Measurements from ENCODE around the gene SLC12A9.

DNA sequence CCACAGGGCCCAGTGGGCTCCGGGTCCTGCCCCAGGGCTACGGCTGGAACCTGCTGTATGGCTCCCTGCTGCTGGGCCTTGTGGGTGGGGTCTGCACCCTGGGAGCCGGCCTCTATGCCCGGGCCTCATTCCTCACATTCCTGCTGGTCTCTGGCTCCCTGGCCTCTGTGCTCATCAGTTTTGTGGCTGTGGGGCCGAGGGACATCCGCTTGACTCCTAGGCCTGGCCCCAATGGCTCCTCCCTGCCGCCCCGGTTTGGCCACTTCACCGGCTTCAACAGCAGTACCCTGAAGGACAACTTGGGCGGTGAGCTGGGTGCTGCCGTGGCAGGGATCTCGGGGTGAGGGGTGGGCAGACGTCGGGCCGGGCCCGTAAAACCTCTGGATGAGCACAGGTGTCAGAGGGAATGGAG is 4.4 kb downstream of the SLC12A9 start:
- TF ChIP-seq, protein P1, sequence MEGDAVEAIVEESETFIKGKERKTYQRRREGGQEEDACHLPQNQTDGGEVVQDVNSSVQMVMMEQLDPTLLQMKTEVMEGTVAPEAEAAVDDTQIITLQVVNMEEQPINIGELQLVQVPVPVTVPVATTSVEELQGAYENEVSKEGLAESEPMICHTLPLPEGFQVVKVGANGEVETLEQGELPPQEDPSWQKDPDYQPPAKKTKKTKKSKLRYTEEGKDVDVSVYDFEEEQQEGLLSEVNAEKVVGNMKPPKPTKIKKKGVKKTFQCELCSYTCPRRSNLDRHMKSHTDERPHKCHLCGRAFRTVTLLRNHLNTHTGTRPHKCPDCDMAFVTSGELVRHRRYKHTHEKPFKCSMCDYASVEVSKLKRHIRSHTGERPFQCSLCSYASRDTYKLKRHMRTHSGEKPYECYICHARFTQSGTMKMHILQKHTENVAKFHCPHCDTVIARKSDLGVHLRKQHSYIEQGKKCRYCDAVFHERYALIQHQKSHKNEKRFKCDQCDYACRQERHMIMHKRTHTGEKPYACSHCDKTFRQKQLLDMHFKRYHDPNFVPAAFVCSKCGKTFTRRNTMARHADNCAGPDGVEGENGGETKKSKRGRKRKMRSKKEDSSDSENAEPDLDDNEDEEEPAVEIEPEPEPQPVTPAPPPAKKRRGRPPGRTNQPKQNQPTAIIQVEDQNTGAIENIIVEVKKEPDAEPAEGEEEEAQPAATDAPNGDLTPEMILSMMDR (conservative IDR thresholded peaks at IDR 0.05; ENCODE audit: low read depth in 2 of 2): no peak
- TF ChIP-seq EZH2phosphoT487 (IDR thresholded peaks at IDR 0.05; ENCODE audit: unreplicated experiment) (no peak), EZH2 (IDR thresholded peaks at IDR 0.05; ENCODE audit: low read depth, unreplicated experiment) (no peak), CREB1 (CRISPR knock-in tag; IDR thresholded peaks at IDR 0.05; ENCODE audit: low read depth) (no peak), STAT1 (IDR thresholded peaks at IDR 0.05; ENCODE audit: unreplicated experiment) (no peak)
- TF ChIP-seq, protein P2, sequence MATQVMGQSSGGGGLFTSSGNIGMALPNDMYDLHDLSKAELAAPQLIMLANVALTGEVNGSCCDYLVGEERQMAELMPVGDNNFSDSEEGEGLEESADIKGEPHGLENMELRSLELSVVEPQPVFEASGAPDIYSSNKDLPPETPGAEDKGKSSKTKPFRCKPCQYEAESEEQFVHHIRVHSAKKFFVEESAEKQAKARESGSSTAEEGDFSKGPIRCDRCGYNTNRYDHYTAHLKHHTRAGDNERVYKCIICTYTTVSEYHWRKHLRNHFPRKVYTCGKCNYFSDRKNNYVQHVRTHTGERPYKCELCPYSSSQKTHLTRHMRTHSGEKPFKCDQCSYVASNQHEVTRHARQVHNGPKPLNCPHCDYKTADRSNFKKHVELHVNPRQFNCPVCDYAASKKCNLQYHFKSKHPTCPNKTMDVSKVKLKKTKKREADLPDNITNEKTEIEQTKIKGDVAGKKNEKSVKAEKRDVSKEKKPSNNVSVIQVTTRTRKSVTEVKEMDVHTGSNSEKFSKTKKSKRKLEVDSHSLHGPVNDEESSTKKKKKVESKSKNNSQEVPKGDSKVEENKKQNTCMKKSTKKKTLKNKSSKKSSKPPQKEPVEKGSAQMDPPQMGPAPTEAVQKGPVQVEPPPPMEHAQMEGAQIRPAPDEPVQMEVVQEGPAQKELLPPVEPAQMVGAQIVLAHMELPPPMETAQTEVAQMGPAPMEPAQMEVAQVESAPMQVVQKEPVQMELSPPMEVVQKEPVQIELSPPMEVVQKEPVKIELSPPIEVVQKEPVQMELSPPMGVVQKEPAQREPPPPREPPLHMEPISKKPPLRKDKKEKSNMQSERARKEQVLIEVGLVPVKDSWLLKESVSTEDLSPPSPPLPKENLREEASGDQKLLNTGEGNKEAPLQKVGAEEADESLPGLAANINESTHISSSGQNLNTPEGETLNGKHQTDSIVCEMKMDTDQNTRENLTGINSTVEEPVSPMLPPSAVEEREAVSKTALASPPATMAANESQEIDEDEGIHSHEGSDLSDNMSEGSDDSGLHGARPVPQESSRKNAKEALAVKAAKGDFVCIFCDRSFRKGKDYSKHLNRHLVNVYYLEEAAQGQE (IDR thresholded peaks at IDR 0.05; ENCODE audit: unreplicated experiment): no peak

Measured in GM23338 (cell line).